GM12801 (cell line): Measurements from ENCODE around the gene ZAP70.

Source experiments
- TF ChIP-seq, protein P1 (sequence below): IDR thresholded peaks from one replicate; pipeline ENCODE4 v1.5.1; 2011; ENCODE audit warnings: control low read depth; ENCODE audit not compliant: insufficient read length; ENCODE audit errors: extremely low read depth

ZAP70 gene

DNA sequence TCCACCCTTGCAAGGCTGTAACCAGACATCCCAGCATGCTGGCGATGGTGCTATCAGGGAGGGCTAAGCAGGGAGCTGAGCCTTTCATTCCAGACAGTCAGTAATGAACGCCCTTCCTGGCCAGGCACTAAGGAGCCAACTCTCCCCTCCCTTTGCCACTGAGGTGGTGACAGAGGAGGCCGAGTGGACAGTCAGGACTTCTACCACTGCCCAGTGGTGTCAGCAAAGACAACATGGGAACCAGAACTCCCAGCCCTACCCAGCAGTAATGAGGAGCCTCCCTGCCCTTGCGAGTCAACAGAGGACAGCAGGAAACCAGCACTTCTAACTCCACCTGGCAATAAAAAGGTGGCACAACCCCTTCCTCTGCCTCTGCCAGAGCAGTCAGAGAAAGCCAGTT is 68.6 kb downstream of the ZAP70 start:
- TF ChIP-seq, protein P1, sequence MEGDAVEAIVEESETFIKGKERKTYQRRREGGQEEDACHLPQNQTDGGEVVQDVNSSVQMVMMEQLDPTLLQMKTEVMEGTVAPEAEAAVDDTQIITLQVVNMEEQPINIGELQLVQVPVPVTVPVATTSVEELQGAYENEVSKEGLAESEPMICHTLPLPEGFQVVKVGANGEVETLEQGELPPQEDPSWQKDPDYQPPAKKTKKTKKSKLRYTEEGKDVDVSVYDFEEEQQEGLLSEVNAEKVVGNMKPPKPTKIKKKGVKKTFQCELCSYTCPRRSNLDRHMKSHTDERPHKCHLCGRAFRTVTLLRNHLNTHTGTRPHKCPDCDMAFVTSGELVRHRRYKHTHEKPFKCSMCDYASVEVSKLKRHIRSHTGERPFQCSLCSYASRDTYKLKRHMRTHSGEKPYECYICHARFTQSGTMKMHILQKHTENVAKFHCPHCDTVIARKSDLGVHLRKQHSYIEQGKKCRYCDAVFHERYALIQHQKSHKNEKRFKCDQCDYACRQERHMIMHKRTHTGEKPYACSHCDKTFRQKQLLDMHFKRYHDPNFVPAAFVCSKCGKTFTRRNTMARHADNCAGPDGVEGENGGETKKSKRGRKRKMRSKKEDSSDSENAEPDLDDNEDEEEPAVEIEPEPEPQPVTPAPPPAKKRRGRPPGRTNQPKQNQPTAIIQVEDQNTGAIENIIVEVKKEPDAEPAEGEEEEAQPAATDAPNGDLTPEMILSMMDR: no peak

DNA sequence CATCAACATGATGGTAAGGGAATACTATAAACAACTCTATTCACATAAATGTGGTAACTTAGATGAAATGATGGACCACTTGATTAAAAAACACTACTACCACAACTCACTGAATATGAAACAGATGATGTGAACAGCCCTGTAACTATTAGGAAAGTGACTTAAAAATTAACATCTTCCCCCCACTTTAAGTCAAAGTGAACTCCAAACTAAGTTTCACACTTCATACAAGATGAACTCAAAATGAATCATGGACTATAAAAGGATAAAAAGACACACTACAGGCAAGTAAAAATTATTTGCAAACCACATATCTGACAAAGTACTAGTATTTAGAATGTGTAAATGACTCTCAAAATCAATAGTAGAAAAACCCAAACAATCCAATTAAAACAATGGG is 71.6 kb downstream of the ZAP70 start:
- TF ChIP-seq, protein P1: no peak

DNA sequence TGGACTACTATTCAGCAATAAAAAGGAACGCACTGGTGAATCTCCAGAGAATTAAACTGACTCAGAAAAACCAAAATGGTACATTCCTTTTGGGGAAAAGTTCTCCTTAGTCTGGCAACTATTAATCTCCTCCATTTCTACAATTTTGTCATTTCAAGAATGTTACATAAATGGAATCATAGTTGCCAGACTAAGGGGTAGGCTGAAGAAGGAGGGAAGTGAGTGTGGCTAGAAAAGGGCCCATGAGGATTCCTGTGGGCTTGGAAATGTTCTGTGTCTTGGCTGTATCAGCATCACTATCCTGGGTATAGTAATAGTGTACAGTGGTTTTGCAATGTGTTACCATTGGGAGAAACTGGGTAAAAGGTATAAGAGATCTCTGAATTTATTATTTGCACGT is 72.4 kb downstream of the ZAP70 start:
- TF ChIP-seq, protein P1: no peak

DNA sequence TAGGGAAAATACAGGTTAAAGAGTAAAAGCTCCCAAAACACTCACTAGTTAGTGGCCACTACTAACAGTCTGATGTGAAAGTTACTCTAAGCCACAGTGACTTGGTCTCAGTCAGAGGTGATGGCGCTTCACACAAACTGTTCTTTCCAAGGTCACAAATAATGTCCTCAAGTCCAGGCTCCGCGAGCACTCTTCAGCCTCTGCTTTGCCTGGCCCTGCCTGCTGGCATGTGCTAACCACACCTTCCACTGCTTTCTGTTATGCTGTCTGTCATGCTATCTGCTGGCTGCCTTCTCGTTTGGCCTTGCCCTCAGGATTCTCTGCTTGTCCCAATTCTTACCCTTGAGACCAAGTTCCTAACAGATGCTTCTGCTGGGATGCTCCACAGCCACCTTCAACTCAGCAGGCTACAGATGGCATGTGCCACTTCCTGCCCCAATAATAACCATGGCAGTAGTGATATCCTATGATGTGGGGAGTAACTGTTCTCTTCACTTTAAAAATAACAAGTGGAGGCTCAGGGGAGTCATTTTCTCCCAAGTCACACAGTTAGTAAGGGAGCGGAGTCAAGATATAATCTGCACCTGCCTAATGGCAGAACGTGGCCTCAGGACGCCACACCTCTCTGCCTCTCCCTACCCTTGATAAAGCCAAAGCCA is 75.7 kb downstream of the ZAP70 start:
- TF ChIP-seq, protein P1: no peak
